ENCODE measurements around the gene SCGB3A2. TPM values are rescaled to one million over a fixed set of nuclear protein-coding genes. Genes with fewer than 3 reads are reported as not detected.
"Not testable (repeated sequence)": the region's sequence is repeated elsewhere in the genome, so short reads cannot be mapped to it uniquely, and the experiment has no call there.

Gene SCGB3A2
- total and polyA plus RNA-seq, 4 donors, result 0.43 to 2.0 TPM; not detected in 2

DNA sequence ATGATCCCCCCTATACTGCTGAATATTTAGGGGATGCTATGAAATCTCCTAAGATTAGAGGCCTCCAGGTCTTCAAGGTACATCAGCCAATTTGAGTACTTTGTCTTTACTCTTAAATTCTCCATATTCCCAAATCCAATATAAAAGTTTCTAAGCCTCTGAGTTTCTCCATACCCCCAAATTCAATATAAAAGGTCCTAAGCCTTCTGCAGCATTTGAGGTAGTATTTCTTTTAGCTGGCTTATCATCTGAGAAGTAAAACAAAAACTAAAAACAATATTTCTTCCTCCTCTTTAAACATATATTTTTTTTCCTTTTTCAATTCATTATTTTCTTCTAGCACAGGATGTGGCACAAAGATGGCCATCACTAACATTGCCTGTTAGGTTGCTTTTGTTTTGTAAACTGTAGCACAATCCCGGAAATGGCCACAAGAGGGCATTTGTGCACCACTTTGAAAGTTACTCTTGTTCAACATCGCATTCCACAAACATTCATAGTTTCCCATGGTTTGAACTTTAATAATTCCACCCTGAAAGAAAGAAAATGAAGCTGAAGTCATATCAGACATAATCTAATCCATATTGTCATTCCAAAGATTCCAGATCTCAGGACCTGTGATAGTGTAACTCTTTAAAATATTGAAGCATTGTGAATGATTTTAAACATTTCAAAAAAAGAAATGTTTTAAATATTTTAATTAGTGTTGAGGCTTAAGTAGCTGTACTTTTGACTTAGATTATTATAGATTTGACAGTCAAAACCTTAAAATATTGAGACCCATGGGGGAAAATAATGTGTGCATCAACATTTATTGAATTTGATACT is 21.0 kb upstream of the SCGB3A2 start:
- H3K4me1 ChIP-seq (ENCODE audit: control insufficient read depth in 1 of 2, insufficient read depth in 2 of 2, low read length in 2 of 2), result no peaks in the 10 kb centered on the region
- intact Hi-C loops (cut with DNase I), result loop anchor here (2.0 to 10.0 kb wide), 3 partner anchors 77 to 265 kb away; no protein-coding TSS in a partner anchor
- ATAC-seq (ENCODE audit: low FRiP score), result peak; percentile 75
- peak in 1 of 2 donors; percentile 60 for DNase-seq
- no peak overlapping the region for H3K4me3 ChIP-seq (ENCODE audit: low read length in 2 of 2)
- no peak overlapping the region for H3K27ac ChIP-seq (ENCODE audit: low read depth in 1 of 2, low read length in 2 of 2)
- H3K27me3 ChIP-seq (ENCODE audit: control insufficient read depth in 1 of 2, insufficient read depth in 2 of 2, low read length in 1 of 2), result no peaks in the 10 kb centered on the region
- no peaks in the 10 kb centered on the region for H3K36me3 ChIP-seq (ENCODE audit: control insufficient read depth in 1 of 2, insufficient read depth in 2 of 2, low read length in 1 of 2)
- H3K9me3 ChIP-seq (ENCODE audit: control insufficient read depth, low read length), result no peaks in the 10 kb centered on the region
- WGBS, 2 donors, result 0 to 2% methylated on average over 2 of the region's 2 CpGs

DNA sequence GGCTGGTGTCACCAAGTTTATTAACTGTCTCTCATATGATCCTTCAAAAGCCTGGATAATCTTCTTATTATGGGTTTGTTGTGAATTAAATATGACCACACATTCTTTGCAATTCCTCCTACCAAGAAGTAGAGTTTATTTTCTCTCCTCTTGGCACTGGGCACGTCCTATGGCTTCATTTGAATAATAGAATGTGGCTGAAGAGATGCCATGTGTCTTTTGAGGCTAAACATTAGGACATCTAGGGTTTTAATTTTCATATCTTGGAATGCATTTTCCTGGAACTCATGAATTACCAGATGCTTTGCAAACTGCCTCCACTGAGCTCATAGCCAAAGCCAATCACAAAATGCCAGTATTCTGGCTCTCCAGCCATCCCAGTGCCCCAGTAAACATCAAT is 19.9 kb upstream of the SCGB3A2 start:
- no peaks in the 10 kb centered on the region for H3K36me3 ChIP-seq (ENCODE audit: control insufficient read depth in 1 of 2, insufficient read depth in 2 of 2, low read length in 1 of 2)
- H3K4me3 ChIP-seq (ENCODE audit: low read length in 2 of 2), result no peak overlapping the region
- H3K27ac ChIP-seq (ENCODE audit: low read depth in 1 of 2, low read length in 2 of 2), result no peak overlapping the region
- ATAC-seq (ENCODE audit: low FRiP score), result no peak
- 15 to 29% methylated on average over 1 of the region's 1 CpG for WGBS, 2 donors
- no peaks in the 10 kb centered on the region for H3K4me1 ChIP-seq (ENCODE audit: control insufficient read depth in 1 of 2, insufficient read depth in 2 of 2, low read length in 2 of 2)
- DNase-seq, result no peak
- no peaks in the 10 kb centered on the region for H3K27me3 ChIP-seq (ENCODE audit: control insufficient read depth in 1 of 2, insufficient read depth in 2 of 2, low read length in 1 of 2)
- intact Hi-C loops (cut with DNase I), result loop anchor here (5.0 to 10.0 kb wide), 2 partner anchors 256 to 264 kb away; no protein-coding TSS in a partner anchor
- H3K9me3 ChIP-seq (ENCODE audit: control insufficient read depth, low read length), result no peaks in the 10 kb centered on the region

DNA sequence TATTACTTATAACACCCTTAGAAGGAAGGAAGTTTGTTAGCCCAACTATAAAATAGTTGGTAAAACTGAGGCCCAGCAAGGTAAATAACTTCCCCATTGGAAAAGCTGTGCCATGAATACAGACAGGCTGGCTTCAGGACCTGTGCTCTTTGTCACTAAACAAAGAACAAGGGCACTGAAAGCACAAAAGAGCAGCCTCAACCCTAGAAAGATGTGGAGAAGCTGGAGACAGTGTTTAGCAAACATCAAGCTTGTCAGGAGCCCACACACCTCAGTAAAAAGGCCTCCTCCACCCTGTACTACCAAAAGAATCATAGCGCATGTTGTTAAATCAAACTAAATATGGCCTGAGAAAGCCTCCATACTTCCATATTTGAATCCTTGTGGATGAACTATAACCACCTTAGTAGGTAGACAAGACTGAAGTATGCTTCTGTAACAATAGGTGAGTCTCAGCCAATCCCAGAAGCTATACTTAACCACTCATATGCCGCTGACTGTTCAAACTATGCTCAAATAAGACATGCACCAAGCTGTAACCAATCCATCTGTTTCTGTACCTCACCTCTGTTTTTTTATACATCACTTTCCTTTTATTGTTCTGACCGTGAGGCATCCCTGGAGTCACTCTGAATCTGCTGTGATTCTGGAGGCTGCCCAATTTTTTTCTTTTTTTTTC is 18.4 kb upstream of the SCGB3A2 start:
- no peaks in the 10 kb centered on the region for H3K4me1 ChIP-seq (ENCODE audit: control insufficient read depth in 1 of 2, insufficient read depth in 2 of 2, low read length in 2 of 2)
- no peaks in the 10 kb centered on the region for H3K27me3 ChIP-seq (ENCODE audit: control insufficient read depth in 1 of 2, insufficient read depth in 2 of 2, low read length in 1 of 2)
- ATAC-seq (ENCODE audit: low FRiP score) (no peak), DNase-seq (no peak)
- no peaks in the 10 kb centered on the region for H3K36me3 ChIP-seq (ENCODE audit: control insufficient read depth in 1 of 2, insufficient read depth in 2 of 2, low read length in 1 of 2)
- no peaks in the 10 kb centered on the region for H3K9me3 ChIP-seq (ENCODE audit: control insufficient read depth, low read length)
- intact Hi-C loops (cut with DNase I), result loop anchor here (5.0 to 10.0 kb wide), 2 partner anchors 255 to 262 kb away; no protein-coding TSS in a partner anchor
- no peak overlapping the region for H3K4me3 ChIP-seq (ENCODE audit: low read length in 2 of 2)
- 95 to 96% methylated on average over 3 of the region's 3 CpGs for whole genome bisulfite sequencing, 2 donors
- no peak overlapping the region for H3K27ac ChIP-seq (ENCODE audit: low read depth in 1 of 2, low read length in 2 of 2)

DNA sequence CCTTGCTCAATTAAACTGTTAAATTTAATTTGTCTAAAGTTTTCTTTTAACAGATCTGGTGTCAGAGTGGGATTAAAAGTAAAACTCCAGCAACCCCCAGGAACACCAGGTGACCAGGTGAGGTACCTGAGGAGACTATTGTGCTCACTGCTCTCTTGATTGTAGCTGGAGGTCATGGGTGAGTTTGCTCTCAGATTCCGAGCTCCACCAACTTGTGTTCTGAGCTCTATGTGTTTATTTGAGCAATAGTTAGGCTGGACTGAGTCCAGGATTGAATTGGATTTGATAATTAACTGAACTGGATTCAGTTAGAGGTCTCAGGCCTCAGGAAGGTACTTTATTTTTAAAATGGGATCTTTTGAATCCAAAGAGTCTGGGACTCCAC is 17.9 kb upstream of the SCGB3A2 start:
- Histone ChIP-seq H3K4me3 (ENCODE audit: low read length in 2 of 2) (no peak overlapping the region), H3K4me1 (ENCODE audit: control insufficient read depth in 1 of 2, insufficient read depth in 2 of 2, low read length in 2 of 2) (no peaks in the 10 kb centered on the region), H3K36me3 (ENCODE audit: control insufficient read depth in 1 of 2, insufficient read depth in 2 of 2, low read length in 1 of 2) (no peaks in the 10 kb centered on the region), H3K27me3 (ENCODE audit: control insufficient read depth in 1 of 2, insufficient read depth in 2 of 2, low read length in 1 of 2) (no peaks in the 10 kb centered on the region), H3K27ac (ENCODE audit: low read depth in 1 of 2, low read length in 2 of 2) (no peak overlapping the region), H3K9me3 (ENCODE audit: control insufficient read depth, low read length) (no peaks in the 10 kb centered on the region)
- 95 to 97% methylated on average over 1 of the region's 1 CpG for WGBS, 2 donors
- DNase-seq (no peak), ATAC-seq (ENCODE audit: low FRiP score) (no peak)
- intact Hi-C loops (cut with DNase I), result no loop called here

DNA sequence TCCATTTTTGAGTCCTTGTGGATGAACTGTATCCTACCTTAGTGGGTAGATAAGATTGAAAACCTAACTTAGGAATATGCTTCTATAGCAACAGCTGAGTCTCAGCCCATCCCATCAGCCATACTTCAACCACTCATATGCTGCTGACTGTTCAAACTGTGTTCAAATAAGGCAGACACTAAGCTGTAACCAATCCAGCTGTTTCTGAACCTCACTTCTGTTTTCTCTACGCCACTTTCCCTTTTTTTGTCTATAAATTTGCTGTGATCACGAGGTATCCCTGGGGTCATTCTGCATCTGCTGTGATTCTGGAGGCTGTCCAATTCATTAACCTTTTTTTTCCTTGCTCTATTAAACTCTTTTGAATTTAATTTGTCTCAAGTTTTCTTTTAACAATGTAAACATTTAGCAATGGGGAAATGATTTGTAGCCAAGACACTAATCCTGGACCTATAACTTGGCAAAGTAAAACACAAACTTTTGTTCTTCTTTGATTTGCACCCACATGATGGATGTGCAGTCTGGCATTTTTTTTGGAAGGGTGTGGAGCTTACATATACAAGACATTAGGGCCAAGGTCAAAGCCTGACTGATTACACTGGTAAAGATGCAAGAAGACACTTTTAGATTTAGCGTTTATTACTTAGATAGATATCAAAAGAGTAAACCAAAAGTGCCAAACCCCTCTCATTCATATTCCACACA is 14.9 kb upstream of the SCGB3A2 start:
- H3K4me3 ChIP-seq (ENCODE audit: low read length in 2 of 2), result no peak overlapping the region
- 57 to 58% methylated on average over 3 of the region's 3 CpGs for WGBS, 2 donors
- no peaks in the 10 kb centered on the region for H3K4me1 ChIP-seq (ENCODE audit: control insufficient read depth in 1 of 2, insufficient read depth in 2 of 2, low read length in 2 of 2)
- intact Hi-C loops (cut with DNase I), result no loop called here
- H3K36me3 ChIP-seq (ENCODE audit: control insufficient read depth in 1 of 2, insufficient read depth in 2 of 2, low read length in 1 of 2), result no peaks in the 10 kb centered on the region
- DNase-seq, result no peak
- H3K9me3 ChIP-seq (ENCODE audit: control insufficient read depth, low read length), result no peaks in the 10 kb centered on the region
- H3K27me3 ChIP-seq (ENCODE audit: control insufficient read depth in 1 of 2, insufficient read depth in 2 of 2, low read length in 1 of 2), result no peaks in the 10 kb centered on the region
- H3K27ac ChIP-seq (ENCODE audit: low read depth in 1 of 2, low read length in 2 of 2), result no peak overlapping the region
- ATAC-seq (ENCODE audit: low FRiP score), result no peak

DNA sequence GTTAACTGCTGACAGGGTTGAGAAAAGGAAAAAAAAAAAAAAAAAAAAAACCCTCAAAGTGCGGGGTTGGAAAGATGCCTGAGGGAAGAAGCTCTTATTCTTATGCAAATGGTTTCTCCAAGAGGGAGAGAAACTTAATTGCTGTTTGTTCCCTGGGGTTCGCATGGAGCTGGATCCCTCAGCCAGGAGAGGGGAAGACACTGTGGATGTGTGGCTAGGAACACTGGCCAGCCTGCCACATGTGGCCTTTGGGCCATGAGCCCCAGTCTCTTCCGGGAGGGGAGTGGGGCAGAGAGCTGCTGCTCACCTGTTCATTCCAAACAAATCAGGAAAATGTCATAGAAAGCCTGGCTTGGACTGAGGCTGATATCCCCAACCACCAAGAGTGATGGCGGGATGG is 9.4 kb upstream of the SCGB3A2 start:
- WGBS, 2 donors, result 56 to 60% methylated on average over 4 of the region's 4 CpGs
- no peak for ATAC-seq (ENCODE audit: low FRiP score)

DNA sequence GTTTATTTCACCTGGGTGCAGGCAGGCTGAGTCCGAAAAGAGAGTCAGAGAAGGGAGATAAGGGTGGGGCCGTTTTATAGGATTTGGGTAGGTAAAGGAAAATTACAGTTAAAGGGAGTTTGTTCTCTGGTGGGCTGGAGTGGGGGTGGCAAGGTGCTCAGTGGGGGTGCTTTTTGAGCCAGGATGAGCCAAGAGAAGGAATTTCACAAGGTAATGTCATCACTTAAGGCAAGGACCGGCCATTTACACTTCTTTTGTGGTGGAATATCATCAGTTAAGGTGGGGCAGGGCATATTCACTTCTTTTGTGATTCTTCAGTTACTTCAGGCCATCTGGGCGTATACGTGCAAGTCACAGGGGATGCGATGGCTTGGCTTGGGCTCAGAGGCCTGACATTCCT is 8.6 kb upstream of the SCGB3A2 start:
- ATAC-seq (ENCODE audit: low FRiP score); intact Hi-C loops (cut with DNase I); DNase-seq: not testable (repeated sequence)

More for the DNA sequence above, 9.4 kb upstream of the SCGB3A2 start:
- H3K9me3 ChIP-seq (ENCODE audit: control insufficient read depth, low read length), result no peaks in the 10 kb centered on the region
- DNase-seq, result no peak
- no peak overlapping the region for H3K4me3 ChIP-seq (ENCODE audit: low read length in 2 of 2)
- intact Hi-C loops (cut with DNase I), result no loop called here
- H3K36me3 ChIP-seq (ENCODE audit: control insufficient read depth in 1 of 2, insufficient read depth in 2 of 2, low read length in 1 of 2), result no peaks in the 10 kb centered on the region
- no peaks in the 10 kb centered on the region for H3K27me3 ChIP-seq (ENCODE audit: control insufficient read depth in 1 of 2, insufficient read depth in 2 of 2, low read length in 1 of 2)
- H3K4me1 ChIP-seq (ENCODE audit: control insufficient read depth in 1 of 2, insufficient read depth in 2 of 2, low read length in 2 of 2), result no peaks in the 10 kb centered on the region
- H3K27ac ChIP-seq (ENCODE audit: low read depth in 1 of 2, low read length in 2 of 2), result no peak overlapping the region

DNA sequence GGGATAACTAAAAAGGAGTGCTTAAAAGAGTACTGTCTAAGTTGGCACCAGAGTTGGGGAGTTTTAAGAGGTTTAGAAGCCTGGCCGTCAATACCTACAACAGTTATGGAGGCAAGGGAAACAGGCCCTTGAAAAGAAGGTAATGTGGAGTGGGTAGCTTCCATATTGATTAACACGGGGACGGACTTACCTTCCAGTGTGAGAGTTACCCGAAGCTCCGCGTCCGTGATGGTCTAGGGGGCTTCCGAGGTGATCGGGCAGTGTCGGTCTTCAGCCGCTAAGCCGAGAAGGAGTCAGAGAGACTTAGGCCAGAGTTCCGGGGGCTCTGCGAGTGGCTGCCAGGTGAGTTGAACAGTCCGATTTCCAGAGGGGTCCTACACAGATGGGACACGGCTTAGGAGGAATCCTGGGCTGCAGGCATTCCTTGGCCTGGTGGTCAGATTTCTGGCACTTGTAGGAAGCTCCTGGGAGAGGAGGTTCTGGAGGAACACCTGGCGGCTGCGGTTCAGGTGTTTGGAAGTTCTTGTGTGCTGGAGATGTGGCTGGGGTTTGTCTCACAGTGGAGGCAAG is 6.4 kb upstream of the SCGB3A2 start:
- WGBS, 2 donors, result 94 to 97% methylated on average over 18 of the region's 18 CpGs
- H3K27me3 ChIP-seq (ENCODE audit: control insufficient read depth in 1 of 2, insufficient read depth in 2 of 2, low read length in 1 of 2); H3K9me3 ChIP-seq (ENCODE audit: control insufficient read depth, low read length); H3K27ac ChIP-seq (ENCODE audit: low read depth in 1 of 2, low read length in 2 of 2); H3K36me3 ChIP-seq (ENCODE audit: control insufficient read depth in 1 of 2, insufficient read depth in 2 of 2, low read length in 1 of 2); ATAC-seq (ENCODE audit: low FRiP score); intact Hi-C loops (cut with DNase I); H3K4me3 ChIP-seq (ENCODE audit: low read length in 2 of 2); DNase-seq; H3K4me1 ChIP-seq (ENCODE audit: control insufficient read depth in 1 of 2, insufficient read depth in 2 of 2, low read length in 2 of 2): not testable (repeated sequence)

More for the DNA sequence above, 8.6 kb upstream of the SCGB3A2 start:
- not testable (repeated sequence) for H3K9me3 ChIP-seq (ENCODE audit: control insufficient read depth, low read length); H3K27ac ChIP-seq (ENCODE audit: low read depth in 1 of 2, low read length in 2 of 2); H3K4me3 ChIP-seq (ENCODE audit: low read length in 2 of 2); H3K36me3 ChIP-seq (ENCODE audit: control insufficient read depth in 1 of 2, insufficient read depth in 2 of 2, low read length in 1 of 2); H3K27me3 ChIP-seq (ENCODE audit: control insufficient read depth in 1 of 2, insufficient read depth in 2 of 2, low read length in 1 of 2); H3K4me1 ChIP-seq (ENCODE audit: control insufficient read depth in 1 of 2, insufficient read depth in 2 of 2, low read length in 2 of 2)
- 64 to 81% methylated on average over 3 to 6 of the region's 6 CpGs for WGBS, 2 donors

All from aorta (tissue), 5 donors.